ENCODE measurements around the gene SHCBP1L.

The SHCBP1L gene

DNA sequence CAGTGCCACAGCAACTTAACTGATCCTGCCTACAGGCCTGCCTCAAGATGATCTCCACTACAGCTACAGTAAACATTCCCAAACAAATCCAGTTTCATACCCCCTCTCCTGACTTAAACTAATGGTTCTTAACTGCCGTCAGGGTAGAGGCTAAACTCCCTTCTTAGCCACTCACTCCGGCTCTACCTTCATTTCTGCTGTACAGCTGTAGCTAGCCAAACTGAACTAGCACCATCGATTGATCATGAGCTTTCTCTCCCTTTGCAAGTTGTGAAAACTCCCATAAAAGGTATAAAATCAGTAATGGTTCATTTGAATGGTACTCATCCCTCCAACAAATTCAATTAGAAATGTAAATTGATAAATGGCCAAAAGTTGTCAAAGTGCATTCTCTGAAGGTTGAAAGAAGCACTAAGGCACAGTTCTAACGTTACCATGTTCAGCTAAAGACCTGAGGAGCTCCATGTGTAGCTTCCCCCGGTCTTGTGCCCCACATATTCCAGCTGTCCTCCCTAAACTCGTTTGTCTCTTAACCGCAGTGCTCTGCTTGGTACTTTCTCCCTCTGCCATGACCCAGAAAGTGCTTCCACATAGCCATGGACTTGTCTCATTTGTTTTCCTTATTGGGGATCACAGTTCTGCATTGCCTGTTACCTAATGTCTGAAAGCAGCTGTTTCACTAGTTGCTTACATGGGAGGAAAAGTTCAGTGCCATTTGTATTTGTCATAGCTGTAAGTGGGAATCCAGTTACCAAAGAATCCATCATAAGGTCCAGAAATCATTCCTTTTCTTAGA, 64.0 kb downstream of the SHCBP1L start:
- no peak for DNase-seq

DNA sequence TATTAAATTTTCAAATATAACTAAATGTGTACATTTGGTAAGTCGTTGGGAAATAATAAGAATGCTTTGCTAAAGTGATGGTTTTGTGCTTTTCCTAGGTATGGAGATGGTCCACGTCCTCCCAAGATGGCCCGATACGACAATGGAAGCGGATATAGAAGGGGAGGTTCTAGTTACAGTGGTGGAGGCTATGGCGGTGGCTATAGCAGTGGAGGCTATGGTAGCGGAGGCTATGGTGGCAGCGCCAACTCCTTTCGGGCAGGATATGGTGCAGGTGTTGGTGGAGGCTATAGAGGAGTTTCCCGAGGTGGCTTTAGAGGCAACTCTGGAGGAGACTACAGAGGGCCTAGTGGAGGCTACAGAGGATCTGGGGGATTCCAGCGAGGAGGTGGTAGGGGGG, 66.0 kb downstream of the SHCBP1L start:
- no peak for DNase-seq

DNA sequence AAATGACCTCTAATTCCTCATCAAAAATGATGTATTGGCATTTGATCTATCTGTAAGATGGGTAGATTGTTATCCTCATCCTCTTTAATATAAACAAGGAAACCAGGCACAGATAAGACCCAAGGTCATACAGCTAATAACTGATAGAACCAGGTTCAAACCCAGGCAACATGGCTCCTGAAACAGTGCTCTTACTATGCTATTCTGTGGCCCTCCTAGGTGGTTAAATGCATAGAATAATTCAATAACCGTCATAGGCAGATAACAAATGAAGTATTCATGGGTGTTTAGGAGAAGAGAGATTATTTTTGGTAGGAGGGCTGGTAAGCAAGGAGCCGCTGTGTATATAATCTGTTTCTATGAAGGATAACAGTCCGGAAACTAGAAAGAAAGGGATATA, 67.4 kb downstream of the SHCBP1L start:
- no peak for DNase-seq

DNA sequence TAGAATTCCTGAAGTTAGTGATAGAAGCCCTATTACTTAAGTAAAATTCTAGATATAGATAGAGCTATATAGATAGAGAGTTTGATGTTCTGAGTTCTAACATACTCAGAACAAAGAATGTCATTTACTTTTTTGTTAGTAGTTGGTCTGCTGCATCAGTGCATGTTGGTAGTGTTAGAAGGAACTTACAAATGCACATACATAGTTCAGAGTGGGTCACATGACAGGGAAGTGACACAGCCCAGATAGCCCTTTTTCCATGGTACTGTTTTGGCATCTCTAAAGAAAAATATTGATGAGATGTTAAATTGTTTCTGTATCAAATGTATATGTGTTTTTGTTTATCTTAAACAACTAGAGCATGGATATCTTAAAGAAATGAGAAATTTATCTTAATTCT, 68.1 kb downstream of the SHCBP1L start:
- DNase-seq: no peak

DNA sequence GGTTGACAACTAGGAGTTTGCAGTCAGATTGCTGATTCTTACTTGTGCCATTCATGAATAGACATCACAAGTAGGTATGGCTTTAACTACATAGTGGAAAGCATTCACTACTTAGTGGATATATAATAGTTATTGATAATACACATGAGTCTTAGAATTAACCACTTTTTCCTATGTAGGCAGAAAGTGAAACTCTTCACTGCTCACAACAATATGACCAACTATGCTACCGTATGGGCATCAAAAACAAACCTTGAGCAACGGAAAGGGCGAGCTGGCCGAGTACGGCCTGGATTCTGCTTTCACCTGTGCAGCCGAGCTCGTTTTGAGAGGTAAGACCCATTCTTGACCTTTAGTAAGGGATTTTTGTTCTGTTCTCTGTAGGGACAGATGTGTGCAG, 75.1 kb downstream of the SHCBP1L start:
- DNase-seq: no peak

DNA sequence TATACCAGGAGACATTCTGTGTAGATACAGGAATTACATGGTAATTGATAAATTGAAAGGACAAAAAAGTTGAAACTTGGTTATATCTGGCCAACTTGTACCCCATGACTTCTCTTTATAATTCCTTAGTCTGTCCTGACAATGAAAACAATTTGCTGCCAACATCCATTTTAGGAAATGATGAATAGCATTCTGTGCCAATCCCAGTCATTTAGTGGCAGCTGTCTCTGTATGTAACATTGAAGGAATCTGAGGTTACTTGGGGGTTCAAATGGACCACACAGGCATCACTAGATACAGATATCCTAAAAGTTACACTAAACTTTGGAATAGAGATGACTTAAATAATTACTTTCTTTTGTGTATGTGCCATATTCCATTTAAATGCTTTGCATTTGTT, 75.6 kb downstream of the SHCBP1L start:
- DNase-seq: no peak

DNA sequence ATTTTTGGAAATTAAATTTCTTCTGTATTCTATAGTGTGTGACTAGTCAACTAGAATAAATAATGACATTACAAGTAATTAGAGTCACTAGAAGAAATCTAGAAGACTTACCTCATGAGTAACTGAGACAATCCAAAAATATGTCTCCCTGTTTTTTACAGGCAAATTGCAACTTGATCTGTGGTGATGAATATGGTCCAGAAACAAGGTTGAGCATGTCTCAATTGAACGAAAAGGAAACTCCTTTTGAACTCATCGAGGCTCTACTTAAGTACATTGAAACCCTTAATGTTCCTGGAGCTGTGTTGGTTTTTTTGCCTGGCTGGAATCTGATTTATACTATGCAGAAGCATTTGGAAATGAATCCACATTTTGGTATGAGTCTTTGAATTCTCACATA, 77.1 kb downstream of the SHCBP1L start:
- no peak for DNase-seq

DNA sequence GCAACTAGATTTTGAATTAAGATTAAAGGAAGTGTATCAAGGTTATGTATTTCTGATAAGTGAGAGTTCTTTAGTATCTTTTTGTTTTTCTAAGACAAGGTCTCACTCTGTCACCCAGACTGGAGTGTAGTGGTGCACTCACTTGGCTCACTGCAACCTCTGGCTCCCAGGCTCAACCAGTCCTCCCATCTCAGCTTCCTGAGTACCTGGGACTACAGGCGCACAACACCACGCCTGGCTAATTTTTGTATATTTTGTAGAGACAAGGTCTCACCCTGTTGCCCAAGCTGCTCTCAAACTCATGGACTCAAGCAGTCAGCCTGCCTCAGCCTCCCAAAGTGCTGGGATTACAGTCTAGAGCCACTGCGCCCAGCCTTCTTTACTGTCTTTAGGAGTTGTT, 80.1 kb downstream of the SHCBP1L start:
- no peak for DNase-seq

DNA sequence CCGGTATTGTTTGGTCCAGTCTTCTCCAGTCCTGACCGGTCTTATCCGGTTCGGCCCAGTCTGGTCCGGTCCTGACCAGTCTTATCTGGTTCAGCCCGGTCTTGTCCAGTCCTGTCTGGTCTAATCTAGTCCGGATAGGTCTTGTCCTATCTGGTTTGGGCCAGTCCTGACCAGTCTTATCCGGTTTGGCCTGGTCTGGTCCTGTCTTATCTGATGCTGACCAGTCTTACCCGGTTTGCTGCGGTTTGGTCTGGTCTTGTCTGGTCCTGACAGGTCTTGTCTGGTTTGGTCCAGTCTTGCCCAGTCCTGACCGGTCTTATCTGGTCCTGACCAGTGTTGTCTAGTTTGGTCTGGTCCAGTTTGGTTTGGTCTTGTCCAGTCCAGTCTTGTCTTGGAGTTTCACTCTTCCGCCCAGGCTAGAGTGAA, 83.7 kb downstream of the SHCBP1L start:
- DNase-seq: no peak

DNA sequence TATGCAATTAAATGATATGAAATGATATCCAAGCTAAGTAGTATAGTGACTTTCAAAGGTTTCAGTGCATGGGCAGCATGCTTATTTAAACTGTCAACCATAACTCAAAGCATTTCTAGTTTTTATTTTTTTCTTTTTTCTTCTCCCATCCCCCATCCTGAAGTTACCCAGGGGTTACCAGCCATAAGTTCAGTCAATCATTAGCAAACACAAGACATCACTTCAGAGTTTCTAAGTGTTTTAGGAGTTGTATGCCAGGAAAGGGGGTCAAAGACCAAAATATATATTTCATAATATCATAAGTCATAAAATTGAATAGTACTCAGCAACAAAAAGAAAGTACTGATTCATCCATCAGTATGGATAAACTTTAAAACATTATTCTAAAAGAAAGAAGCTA, 85.1 kb downstream of the SHCBP1L start:
- DNase-seq: no peak

DNA sequence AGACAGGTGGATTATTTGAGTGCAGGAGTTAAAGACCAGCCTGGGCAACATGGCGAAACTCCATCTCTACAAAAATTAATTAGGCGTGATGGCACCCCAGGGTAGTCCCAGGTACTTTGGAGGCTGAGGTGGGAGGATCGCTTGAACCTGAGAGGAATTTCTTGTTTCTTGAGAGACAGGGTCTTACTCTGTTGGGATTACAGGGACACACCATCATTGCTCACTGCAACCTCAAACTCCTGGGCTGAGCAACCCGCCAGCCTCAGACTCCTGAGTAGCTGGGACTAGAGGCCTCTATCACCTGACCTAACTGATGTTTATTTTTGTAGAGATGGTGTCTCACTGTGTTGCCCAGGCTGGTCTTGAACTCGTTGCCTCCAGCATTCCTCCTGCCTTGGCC, 89.0 kb downstream of the SHCBP1L start:
- DNase-seq: no peak

DNA sequence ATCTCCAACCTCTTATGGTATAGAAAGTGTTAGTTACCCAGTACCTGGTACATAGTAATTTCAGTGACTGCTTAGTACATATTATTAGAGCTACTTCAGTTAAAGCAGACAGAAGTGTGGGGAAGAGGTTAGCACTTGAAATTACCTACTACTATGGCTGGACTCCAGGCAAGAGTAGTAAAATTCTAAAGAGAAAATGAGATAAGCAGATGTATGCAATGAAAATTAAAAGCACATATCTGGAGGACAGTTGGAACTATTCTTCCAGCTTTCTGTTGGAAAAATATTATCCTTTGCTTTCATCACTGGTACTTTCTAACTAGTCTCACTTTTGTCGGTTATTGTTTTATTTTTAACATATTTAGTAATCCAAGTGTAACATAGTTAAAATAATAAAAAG, 90.1 kb downstream of the SHCBP1L start:
- no peak for DNase-seq

DNA sequence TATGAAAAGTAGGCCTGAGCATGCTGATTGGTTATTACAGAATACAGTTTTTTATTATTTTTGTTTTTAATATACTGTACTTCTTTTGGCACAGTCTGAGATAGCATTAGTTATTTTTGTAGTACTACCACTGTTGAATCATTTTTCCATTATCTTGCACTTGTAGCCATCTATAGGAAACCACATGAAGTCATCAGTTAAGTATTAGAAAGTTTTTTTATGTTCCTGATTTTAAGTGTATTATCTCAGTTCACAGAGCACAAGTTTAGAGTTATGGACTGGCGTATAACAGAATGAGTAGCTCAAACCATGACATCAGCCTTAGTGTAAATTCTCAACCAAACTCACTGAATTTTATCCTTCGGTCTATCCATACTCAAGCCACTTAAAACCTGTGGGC, 91.0 kb downstream of the SHCBP1L start:
- DNase-seq: no peak

DNA sequence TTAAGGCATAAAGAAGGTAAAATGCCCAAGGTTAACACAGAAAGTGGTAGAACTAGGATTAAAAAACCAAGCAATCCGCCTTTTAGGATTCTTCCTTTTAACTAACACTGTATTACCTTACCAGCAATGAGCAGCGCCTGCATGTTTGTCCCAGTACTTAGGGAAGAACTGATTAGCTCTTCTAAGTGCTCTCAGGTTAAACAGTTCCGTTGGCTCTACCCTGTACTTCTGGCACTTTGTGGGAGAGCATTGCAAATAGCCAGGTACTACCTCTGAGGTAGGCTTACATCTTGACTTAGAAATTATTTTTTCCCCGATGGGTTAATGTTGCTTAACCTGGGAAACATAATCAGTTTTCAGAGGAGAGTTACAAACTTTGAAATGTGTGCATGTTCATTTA, 92.3 kb downstream of the SHCBP1L start:
- DNase-seq: no peak

DNA sequence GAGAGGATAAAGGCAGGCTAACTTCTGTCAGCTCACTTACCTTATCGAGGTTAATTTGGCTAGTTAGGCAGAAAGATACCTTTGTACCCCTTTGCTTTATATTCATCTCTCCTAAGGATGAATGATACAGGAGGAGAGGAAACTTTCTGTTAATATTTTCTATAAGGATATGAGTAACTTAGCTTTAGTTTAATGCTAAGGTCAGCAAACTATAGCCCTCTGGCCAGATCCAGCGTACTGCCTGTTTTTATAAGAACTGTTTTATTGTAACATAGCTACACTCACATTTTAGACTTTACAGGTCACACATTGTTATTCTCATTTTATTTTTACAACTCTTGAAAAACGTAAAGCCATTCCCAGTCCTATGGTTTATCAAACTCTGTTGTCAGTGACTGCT, 95.8 kb downstream of the SHCBP1L start:
- no peak for DNase-seq

DNA sequence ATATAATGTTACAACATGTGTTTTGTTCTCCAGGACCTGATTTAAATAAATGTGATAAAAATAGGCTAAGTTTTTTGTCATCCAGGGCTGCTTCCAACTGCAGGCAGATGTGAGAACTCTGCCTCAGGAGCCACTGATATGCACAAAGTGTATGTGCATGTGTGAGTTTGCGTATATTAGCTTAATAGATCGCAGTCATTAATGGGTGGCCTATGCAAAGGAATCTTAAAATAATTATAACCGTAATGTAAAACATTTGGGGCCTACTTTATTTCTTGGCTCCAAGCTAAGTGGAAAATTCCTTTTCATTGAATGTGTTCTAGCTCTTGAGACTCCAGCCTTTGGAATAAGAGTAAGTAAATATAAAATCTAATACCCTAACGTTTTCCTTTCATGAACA, 97.1 kb downstream of the SHCBP1L start:
- DNase-seq: no peak

DNA sequence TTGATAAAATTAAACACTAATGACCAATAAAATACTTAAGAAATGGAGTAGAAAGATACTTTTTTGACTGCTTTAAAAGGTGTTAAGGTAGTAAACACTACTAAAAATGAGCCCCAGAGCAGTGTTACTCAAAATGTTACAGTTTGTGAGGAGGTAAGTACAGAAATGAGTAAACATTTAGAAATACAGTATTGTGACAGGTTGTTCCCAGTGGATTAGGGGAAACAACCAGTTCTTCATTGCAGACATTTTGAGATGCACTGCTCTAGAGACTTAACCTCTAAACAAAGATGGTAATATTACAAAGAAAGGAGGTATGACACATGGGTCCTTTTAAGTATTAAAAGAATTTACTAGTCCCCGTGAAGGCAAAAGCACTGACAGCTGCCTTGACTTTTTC, 101.1 kb downstream of the SHCBP1L start:
- DNase-seq: no peak

DNA sequence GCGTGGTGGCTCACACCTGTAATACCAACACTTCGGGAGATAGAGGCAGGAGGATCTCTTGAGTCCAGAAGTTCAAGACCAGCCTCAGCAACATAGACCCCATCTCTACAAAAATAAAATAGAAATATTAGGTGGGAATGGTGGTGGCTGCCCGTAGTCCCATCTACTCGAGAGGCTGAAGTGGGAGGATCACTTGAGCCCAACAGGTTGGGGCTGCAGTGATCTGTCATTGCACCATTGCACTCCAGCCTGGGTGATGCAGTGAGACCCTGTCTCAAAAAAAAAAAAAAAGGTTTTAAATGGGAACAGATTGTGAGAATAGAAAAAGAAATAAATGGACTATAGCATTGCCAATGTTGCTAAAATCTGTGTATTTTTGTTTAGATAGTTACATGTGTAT, 102.6 kb downstream of the SHCBP1L start:
- no peak for DNase-seq

All from activated CD8-positive, alpha-beta memory T cell treated with anti-CD3 and anti-CD28 coated beads for 24 hours (primary cell).